HepG2 (cell line): ENCODE measurements around the gene MAFB. TPM values are rescaled to one million over a fixed set of nuclear protein-coding genes. Genes with fewer than 3 reads are reported as not detected.

Experiments
- ATAC-seq: fragments of 200-7000 bp; cut with Tn5 transposase; 3 replicates; pipeline ENCODE4 v1.9.1; 2020; ENCODE audit warnings: mild to moderate bottlenecking, moderate library complexity
- BruUV-seq: library from RNA; stranded (reverse); fragments of 400-500 nt; replicated peaks from 2 replicates; lab custom pipeline; 2021; lab: Mats Ljungman, UMichigan
- CTCF ChIA-PET: fragments of 300-600 bp; formaldehyde crosslinking; extraction: SDS; loops from one replicate; lab custom pipeline; 2021; ENCODE audit warnings: low total read pairs, inconsistent platforms, low intra/inter-chr PET ratio; lab: Yijun Ruan, JAX
- POLR2A ChIA-PET: fragments of 350-600 bp; sonication (Branson Sonifier 250); formaldehyde crosslinking; loops from one replicate; lab custom pipeline; 2020; ENCODE audit warnings: antibody characterized with exemption, inconsistent platforms; lab: Yijun Ruan, JAX
- DNase-seq: peaks from one replicate; pipeline ENCODE4 v3.0.0-alpha.2; 2015; ENCODE audit warnings: low spot score
- FAIRE-seq: peaks from 3 replicates; lab custom pipeline; 2011; peaks lifted over from hg19 to GRCh38; lab: Jason Lieb, UNC
- H2AFZ ChIP-seq: one replicate; pipeline ENCODE4 v1.6.1; 2011; ENCODE audit warnings: low read length, inconsistent platforms
- H3K27ac ChIP-seq: fragments of 300-600 bp; 3 replicates; pipeline ENCODE4 v1.8.0; 2011; ENCODE audit warnings: mixed run types, mild to moderate bottlenecking, mixed read lengths, low read length, inconsistent platforms; ENCODE audit not compliant: insufficient read depth; ENCODE audit errors: extremely low read length
- H3K27me3 ChIP-seq, 2 experiments: fragments of 200-600 bp in 1 of 2; 2 replicates in 1 of 2; 3 replicates in 1 of 2; pipeline versions ENCODE4 v1.6.0 to v1.8.0; 2011; ENCODE audit warnings: low read length in 2 of 2, mild to moderate bottlenecking in 2 of 2, moderate library complexity in 2 of 2, inconsistent platforms in 1 of 2; ENCODE audit not compliant: insufficient read depth in 2 of 2, control insufficient read depth in 1 of 2
- H3K36me3 ChIP-seq, 2 experiments: fragments of 200-600 bp in 1 of 2; replicated peaks in 1 of 2; 2 replicates in 1 of 2; 3 replicates in 1 of 2; pipeline versions ENCODE4 v1.5.1 to v1.8.0; 2011; ENCODE audit warnings: low read length in 2 of 2, inconsistent platforms in 1 of 2; ENCODE audit not compliant: insufficient read depth in 2 of 2, control insufficient read depth in 1 of 2
- H3K4me1 ChIP-seq: 2 replicates; pipeline ENCODE4 v1.5.1; 2012; ENCODE audit warnings: low read length, inconsistent platforms; ENCODE audit not compliant: insufficient read depth
- H3K4me2 ChIP-seq: 2 replicates; pipeline ENCODE4 v1.6.0; 2011; ENCODE audit warnings: low read depth, low read length, inconsistent platforms
- H3K4me3 ChIP-seq, 3 experiments: fragments of 200-600 bp in 1 of 3; sonication (generic), shearing (Covaris generic) in 1 of 3; replicated peaks in 1 of 3; 2 replicates each; pipeline ENCODE4 v1.5.1; 2011 to 2016; ENCODE audit warnings: low read length in 3 of 3, inconsistent platforms in 2 of 3, low read depth in 2 of 3, mild to moderate bottlenecking in 2 of 3, control low read depth in 1 of 3, mixed read lengths in 1 of 3; ENCODE audit not compliant: insufficient read depth in 1 of 3
- H3K79me2 ChIP-seq: one replicate; pipeline ENCODE4 v1.6.1; 2011; ENCODE audit warnings: low read length, inconsistent platforms; ENCODE audit not compliant: insufficient read depth
- H3K9ac ChIP-seq: 2 replicates; pipeline ENCODE4 v1.6.0; 2011; ENCODE audit warnings: mild to moderate bottlenecking, low read depth, low read length, inconsistent platforms; ENCODE audit not compliant: insufficient read depth
- H3K9me3 ChIP-seq: 2 replicates; pipeline ENCODE4 v1.5.1; 2012; ENCODE audit warnings: mild to moderate bottlenecking, low read length
- H4K20me1 ChIP-seq: 2 replicates; pipeline ENCODE4 v1.6.0; 2011; ENCODE audit warnings: inconsistent platforms, mild to moderate bottlenecking, low read length, moderate library complexity; ENCODE audit not compliant: insufficient read depth
- BCL6 ChIP-seq: IDR thresholded peaks from 2 replicates; pipeline ENCODE4 v1.6.1; 2016; ENCODE audit warnings: missing genetic modification reagents, missing compliant biosample characterization
- CTCF ChIP-seq: sonication (generic); formaldehyde crosslinking; IDR thresholded peaks from 2 replicates; pipeline ENCODE4 v1.5.0; 2020; ENCODE audit warnings: mild to moderate bottlenecking, missing genetic modification reagents, moderate library complexity
- ETV5 ChIP-seq: IDR thresholded peaks from 2 replicates; pipeline ENCODE4 v1.6.1; 2018; ENCODE audit warnings: missing biosample characterization, missing genetic modification reagents, inconsistent platforms, borderline replicate concordance
- NKX3-1 ChIP-seq: sonication (generic); formaldehyde crosslinking; IDR thresholded peaks from 2 replicates; pipeline ENCODE4 v1.5.0; 2020; ENCODE audit warnings: missing genetic modification reagents
- U2AF2 ChIP-seq: fragments of 200-400 bp; formaldehyde crosslinking; IDR thresholded peaks from 2 replicates; pipeline ENCODE4 v1.6.1; 2017; ENCODE audit warnings: low read depth, mild to moderate bottlenecking, low read length
- ZBTB49 ChIP-seq: sonication (generic); formaldehyde crosslinking; IDR thresholded peaks from 2 replicates; pipeline ENCODE4 v1.4.0; 2020; ENCODE audit warnings: missing genetic modification reagents, borderline replicate concordance
- ZNF281 ChIP-seq: sonication (generic); formaldehyde crosslinking; IDR thresholded peaks from 2 replicates; pipeline ENCODE4 v1.4.0; 2020; ENCODE audit warnings: missing genetic modification reagents, borderline replicate concordance
- ZNF382 ChIP-seq: sonication (generic); formaldehyde crosslinking; IDR thresholded peaks from 2 replicates; pipeline ENCODE4 v1.5.0; 2020; ENCODE audit warnings: missing genetic modification reagents, mild to moderate bottlenecking, borderline replicate concordance
- ZNF510 ChIP-seq: sonication (generic); formaldehyde crosslinking; IDR thresholded peaks from 2 replicates; pipeline ENCODE4 v1.4.0; 2020; ENCODE audit warnings: low read depth, mild to moderate bottlenecking, missing genetic modification reagents
- ZNF547 ChIP-seq: sonication (generic); formaldehyde crosslinking; IDR thresholded peaks from 2 replicates; pipeline ENCODE4 v1.5.1; 2020; ENCODE audit warnings: mild to moderate bottlenecking, missing genetic modification reagents
- ZNF781 ChIP-seq: sonication (generic); formaldehyde crosslinking; IDR thresholded peaks from 2 replicates; pipeline ENCODE4 v1.5.1; 2020; ENCODE audit warnings: borderline replicate concordance, mild to moderate bottlenecking, missing genetic modification reagents; ENCODE audit errors: not compliant biosample characterization
- ZNF800 ChIP-seq: sonication (generic); formaldehyde crosslinking; IDR thresholded peaks from 2 replicates; pipeline ENCODE4 v1.4.0; 2020; ENCODE audit warnings: missing genetic modification reagents
- ZUFSP ChIP-seq: sonication (generic); formaldehyde crosslinking; IDR thresholded peaks from 2 replicates; pipeline ENCODE4 v1.9.0; 2021; ENCODE audit warnings: missing genetic modification reagents, mild to moderate bottlenecking, borderline replicate concordance
- WGBS: methylation state at CpG from one replicate; pipeline ENCODE4 v1.1.6; 2017; ENCODE audit warnings: low lambda C conversion rate; 5-methylcytosine and 5-hydroxymethylcytosine counted together
- in situ Hi-C: cut with HindIII; loops from 2 replicates; pipeline ENCODE4 v1.10.0; 2017; ENCODE audit warnings: low pct_unique_long_range_greater_than_20kb; ENCODE audit not compliant: extremely low pct_ligation_motif_present
- intact Hi-C: fragments of 100-400 bp; cut with micrococcal nuclease; formaldehyde crosslinking; loops from one replicate; pipeline ENCODE4 v1.10.0; 2022; ENCODE audit not compliant: unreplicated experiment
- polyA plus RNA-seq, 8 experiments: library from polyadenylated mRNA; depleted of rRNA in 3 of 8; stranded (reverse) in 7 of 8; unstranded in 1 of 8; fragments of >200 nt; fragmentation: Illumina TruSeq in 4 of 8; extraction: Trizol in 4 of 8; gene quantifications; 2 replicates each; pipeline versions ENCODE4 v1.2.1 to v1.2.3, GENCODE V29; 2011 to 2016; ENCODE audit warnings: low read depth in 4 of 8, missing spikeins in 1 of 8, mixed read lengths in 1 of 8; ENCODE audit not compliant: insufficient read depth in 1 of 8
- total RNA-seq, 5 experiments: library from RNA; depleted of rRNA; stranded (reverse); fragments of >200 nt; fragmentation: Illumina TruSeq; extraction: Trizol; gene quantifications; 2 replicates each; pipeline ENCODE4 v1.2.3, GENCODE V29; 2016; ENCODE audit warnings: low read depth in 1 of 5

The MAFB gene
- total and polyA plus RNA-seq, 2 of the 13 experiments (the other 11 are each of a cell fraction or from before 2014, with no cell fraction given): 0.08 to 0.11 TPM

- WGBS: 0% methylated on average over 1 of the region's 1 CpG
- intact Hi-C loops (loop anchor here (10.0 kb wide), 2 partner anchors 1433 to 1583 kb away; no protein-coding TSS in a partner anchor), in situ Hi-C loops (loop anchor here (10.0 kb wide), 1 partner anchor 1423 kb away; no protein-coding TSS in a partner anchor)
- POLR2A ChIA-PET: no interaction called here
- H3K27ac ChIP-seq: no peak overlapping the region
- H3K36me3 ChIP-seq: no peaks in the 10 kb centered on the region
- CTCF ChIA-PET: no interaction called here
- no peaks in the 10 kb centered on the region for H3K9me3 ChIP-seq
- no peak overlapping the region for H2AFZ ChIP-seq
- H3K4me2 ChIP-seq: no peak overlapping the region
- H3K4me3 ChIP-seq: no peak overlapping the region
- H3K27me3 ChIP-seq: 0 out of 5 replicates have a peak, but pooled peaks cover 0 to 1% of the 10 kb centered on the region in 2 experiments
- no TSS peak for BruUV-seq
- ATAC-seq (no peak), FAIRE-seq (no peak), DNase-seq (no peak)
- H3K4me1 ChIP-seq: no peaks in the 10 kb centered on the region
- H3K9ac ChIP-seq: no peak overlapping the region
- no peaks in the 10 kb centered on the region for H4K20me1 ChIP-seq
- H3K79me2 ChIP-seq: no peaks in the 10 kb centered on the region
- TF ChIP-seq ZNF382 (CRISPR knock-in tag): no peak
- no peak for TF ChIP-seq NKX3-1 (CRISPR knock-in tag)
- TF ChIP-seq BCL6 (CRISPR knock-in tag): no peak
- no peak for TF ChIP-seq U2AF2
- no peak for TF ChIP-seq ZUFSP (CRISPR knock-in tag)
- no peak for TF ChIP-seq CTCF (CRISPR knock-in tag)
- no peak for TF ChIP-seq ZNF510 (CRISPR knock-in tag)
- no peak for TF ChIP-seq ZNF781 (CRISPR knock-in tag)
- no peak for TF ChIP-seq ETV5 (CRISPR knock-in tag)
- TF ChIP-seq ZNF547 (CRISPR knock-in tag): no peak
- TF ChIP-seq ZBTB49 (CRISPR knock-in tag): no peak
- TF ChIP-seq ZNF281 (CRISPR knock-in tag): no peak
- no peak for TF ChIP-seq ZNF800 (CRISPR knock-in tag)
Measured at GRCh38 chr20:40698281-40698680, 9.2 kb upstream of the MAFB start.
